Peyer's patch (tissue), 4 donors: ENCODE measurements around the gene BMPER. TPM values are rescaled to one million over a fixed set of nuclear protein-coding genes. Genes with fewer than 3 reads are reported as not detected.

ENCODE experiments used
- DNase-seq, 3 donors: peaks; one replicate each; pipeline ENCODE4 v3.0.0-alpha.2; 2017 to 2019
- H3K27ac ChIP-seq, 4 donors: fragments of 200-600 bp; sonication (generic); one replicate each; pipeline ENCODE4 v1.5.1; 2016 to 2019
- H3K27me3 ChIP-seq, 2 donors: fragments of 200-600 bp; sonication (generic); one replicate each; pipeline ENCODE4 v1.5.1; 2019
- H3K36me3 ChIP-seq, 3 donors: fragments of 200-600 bp; sonication (generic); one replicate each; pipeline ENCODE4 v1.5.1; 2016 to 2019
- H3K4me1 ChIP-seq, 4 donors: fragments of 200-600 bp; sonication (generic); one replicate each; pipeline ENCODE4 v1.5.1; 2016 to 2019
- H3K4me3 ChIP-seq, 4 donors: fragments of 200-600 bp; sonication (generic); 1 replicate in 3 of 4; 2 replicates in 1 of 4; pipeline ENCODE4 v1.5.1; 2016 to 2019; ENCODE audit warnings: mild to moderate bottlenecking in 1 of 4
- H3K9me3 ChIP-seq, 4 donors: fragments of 200-600 bp; sonication (generic); one replicate each; pipeline ENCODE4 v1.5.1; 2016 to 2019; ENCODE audit warnings: mild to moderate bottlenecking in 1 of 4
- CTCF ChIP-seq, 6 experiments: fragments of 450-650 bp in 4 of 6; fragments of 200-600 bp in 2 of 6; sonication (generic) in 1 of 6; IDR thresholded peaks; one replicate each; pipeline ENCODE4 v1.5.1; 2017 to 2019; ENCODE audit warnings: antibody characterized with exemption in 6 of 6, mild to moderate bottlenecking in 3 of 6, moderate library complexity in 1 of 6
- POLR2A ChIP-seq, 2 donors: fragments of 450-650 bp; IDR thresholded peaks; one replicate each; pipeline ENCODE4 v1.5.1; 2017; ENCODE audit warnings: antibody characterized with exemption in 2 of 2, mild to moderate bottlenecking in 2 of 2, moderate library complexity in 2 of 2
- total RNA-seq, 4 donors: library from RNA; depleted of rRNA; stranded (reverse); fragments of >200 nt; gene quantifications; one replicate each; pipeline ENCODE4 v1.1.0, GENCODE V29; 2016

Gene BMPER
- total RNA-seq, 4 donors from 2014 or later, result 4.0 to 50.3 (median 17.6) TPM

GRCh38 chr7:33876596-33877274 is 28.6 kb upstream of the BMPER start:
- no peak overlapping the region for H3K4me3 ChIP-seq
- no peak for DNase-seq
- no peaks in the 10 kb centered on the region for H3K27me3 ChIP-seq
- no peaks in the 10 kb centered on the region for H3K36me3 ChIP-seq
- no peak overlapping the region for H3K27ac ChIP-seq
- H3K9me3 ChIP-seq, result no peaks in the 10 kb centered on the region
- no peaks in the 10 kb centered on the region for H3K4me1 ChIP-seq
- no peak for TF ChIP-seq CTCF (IDR thresholded peaks at IDR 0.05)
- no peak for TF ChIP-seq POLR2A (IDR thresholded peaks at IDR 0.05)

- TF ChIP-seq POLR2A (IDR thresholded peaks at IDR 0.05) (no peak), CTCF (IDR thresholded peaks at IDR 0.05) (no peak)
- DNase-seq, result no peak
- no peaks in the 10 kb centered on the region for H3K36me3 ChIP-seq
Measured at GRCh38 chr7:33880787-33881186, 24.6 kb upstream of the BMPER start.

GRCh38 chr7:33881316-33881715 is 24.0 kb upstream of the BMPER start:
- no peak for DNase-seq
- H3K27ac ChIP-seq, result no peak overlapping the region
- H3K4me3 ChIP-seq, result no peak overlapping the region
- H3K27me3 ChIP-seq, result no peaks in the 10 kb centered on the region
- H3K36me3 ChIP-seq, result no peaks in the 10 kb centered on the region
- no peaks in the 10 kb centered on the region for H3K9me3 ChIP-seq
- TF ChIP-seq CTCF (IDR thresholded peaks at IDR 0.05) (no peak), POLR2A (IDR thresholded peaks at IDR 0.05) (no peak)
- no peaks in the 10 kb centered on the region for H3K4me1 ChIP-seq

More at GRCh38 chr7:33880787-33881186, 24.6 kb upstream of the BMPER start:
- no peaks in the 10 kb centered on the region for H3K27me3 ChIP-seq
- no peak overlapping the region for H3K4me3 ChIP-seq
- no peaks in the 10 kb centered on the region for H3K9me3 ChIP-seq
- H3K4me1 ChIP-seq, result no peaks in the 10 kb centered on the region
- H3K27ac ChIP-seq, result no peak overlapping the region

- H3K4me1 ChIP-seq, result no peaks in the 10 kb centered on the region
- H3K9me3 ChIP-seq, result no peaks in the 10 kb centered on the region
- DNase-seq, result no peak
- no peak overlapping the region for H3K27ac ChIP-seq
- no peak overlapping the region for H3K4me3 ChIP-seq
- TF ChIP-seq CTCF (IDR thresholded peaks at IDR 0.05) (no peak), POLR2A (IDR thresholded peaks at IDR 0.05) (no peak)
- H3K27me3 ChIP-seq, result no peaks in the 10 kb centered on the region
- no peaks in the 10 kb centered on the region for H3K36me3 ChIP-seq
Measured at GRCh38 chr7:33882040-33882837, 23.1 kb upstream of the BMPER start.

GRCh38 chr7:33882950-33883670 is 22.2 kb upstream of the BMPER start:
- no peak for DNase-seq
- no peak overlapping the region for H3K27ac ChIP-seq
- H3K4me1 ChIP-seq, result no peaks in the 10 kb centered on the region

GRCh38 chr7:33883671-33883965 is 21.7 kb upstream of the BMPER start:
- H3K9me3 ChIP-seq, result no peaks in the 10 kb centered on the region
- H3K27ac ChIP-seq, result no peak overlapping the region
- no peaks in the 10 kb centered on the region for H3K4me1 ChIP-seq
- H3K4me3 ChIP-seq, result no peak overlapping the region
- DNase-seq, result no peak
- no peaks in the 10 kb centered on the region for H3K27me3 ChIP-seq
- TF ChIP-seq POLR2A (IDR thresholded peaks at IDR 0.05) (no peak), CTCF (IDR thresholded peaks at IDR 0.05) (no peak)
- H3K36me3 ChIP-seq, result no peaks in the 10 kb centered on the region

More at GRCh38 chr7:33882950-33883670, 22.2 kb upstream of the BMPER start:
- H3K9me3 ChIP-seq, result no peaks in the 10 kb centered on the region
- no peaks in the 10 kb centered on the region for H3K36me3 ChIP-seq
- TF ChIP-seq POLR2A (IDR thresholded peaks at IDR 0.05), result no peak
- H3K4me3 ChIP-seq, result no peak overlapping the region
- no peaks in the 10 kb centered on the region for H3K27me3 ChIP-seq
